ENCODE data around the gene SPRR2G. TPM values are rescaled to one million over a fixed set of nuclear protein-coding genes. Genes with fewer than 3 reads are reported as not detected.
A peak's percentile ranks its signal among the peaks of the same experiment; 100 is the strongest.
"Not testable (repeated sequence)": the region's sequence is repeated elsewhere in the genome, so short reads cannot be mapped to it uniquely, and the experiment has no call there.

Gene SPRR2G
- polyA plus RNA-seq, result not detected
- long read RNA-seq, donor 1, result 0 reads
- long read RNA-seq, donor 2, result 0 reads
- long read RNA-seq, donor 3, result 0 reads
- long read RNA-seq, donor 4, result 0 reads
- long read RNA-seq, donor 5, result 0 reads
- long read RNA-seq, donor 6, result 0 reads
- long read RNA-seq, donor 7, result 0 reads
- long read RNA-seq, donor 8, result 0 reads
- long read RNA-seq, donor 9, result 0 reads
- long read RNA-seq, donor 10, result 0 reads

GRCh38 chr1:153150846-153151245 is at the start of gene SPRR2G:
SPRR2G (minus strand) TSS chr1:153150890; CDS start chr1:153150110, 780 bp downstream.
- DNase-seq (no peak), FAIRE-seq (no peak)
- H3K27me3 ChIP-seq (ENCODE audit: control insufficient read depth in 3 of 3, insufficient read depth in 3 of 3, low read length in 3 of 3), result no peaks in the 10 kb centered on the region
- no peaks in the 10 kb centered on the region for H3K9me3 ChIP-seq (ENCODE audit: control insufficient read depth in 2 of 2, insufficient read depth in 1 of 2, low read depth in 1 of 2, low read length in 1 of 2)
- WGBS, 3 donors, result 32 to 71% (median 58%) methylated on average over 1 of the region's 1 CpG
- no peaks in the 10 kb centered on the region for H3K36me3 ChIP-seq (ENCODE audit: control insufficient read depth in 3 of 3, insufficient read depth in 2 of 3, low read depth in 1 of 3, low read length in 3 of 3)
- no peak within 1 kb of the TSS for H3K27ac ChIP-seq (ENCODE audit: low read depth in 1 of 3, low read length in 2 of 3)
- no peaks in the 10 kb centered on the region for H3K4me1 ChIP-seq (ENCODE audit: control insufficient read depth in 3 of 3, insufficient read depth in 2 of 3, low read depth in 1 of 3, low read length in 2 of 3)
- no peak within 1 kb of the TSS for H3K4me3 ChIP-seq (ENCODE audit: low read depth in 1 of 3, low read length in 3 of 3)

DNA sequence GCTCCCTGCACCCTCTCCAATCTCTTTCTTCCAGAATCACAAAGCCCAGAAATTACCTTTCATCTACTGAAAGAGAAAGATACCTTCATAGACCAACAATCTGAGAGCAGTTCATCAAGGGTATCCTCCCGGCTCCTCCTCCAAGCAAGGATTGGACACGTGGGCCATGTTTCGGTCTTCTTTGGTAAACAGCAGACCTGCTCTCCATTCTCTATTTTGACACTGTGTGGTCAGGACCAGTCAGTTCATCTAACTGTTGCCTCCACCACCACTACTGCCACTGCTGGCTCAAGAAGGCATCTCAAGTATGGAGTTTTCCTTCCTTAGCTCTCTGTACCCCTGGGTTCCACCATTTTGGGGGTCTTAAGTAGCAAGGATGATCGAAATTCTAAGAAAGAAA is 44.5 kb upstream of the SPRR2G start:
- FAIRE-seq, result no peak
- Histone ChIP-seq H3K36me3 (ENCODE audit: control insufficient read depth in 3 of 3, insufficient read depth in 2 of 3, low read depth in 1 of 3, low read length in 3 of 3) (no peaks in the 10 kb centered on the region), H3K4me1 (ENCODE audit: control insufficient read depth in 3 of 3, insufficient read depth in 2 of 3, low read depth in 1 of 3, low read length in 2 of 3) (no peaks in the 10 kb centered on the region), H3K9me3 (ENCODE audit: control insufficient read depth in 2 of 2, insufficient read depth in 1 of 2, low read depth in 1 of 2, low read length in 1 of 2) (no peaks in the 10 kb centered on the region), H3K4me3 (ENCODE audit: low read depth in 1 of 3, low read length in 3 of 3) (no peak overlapping the region), H3K27ac (ENCODE audit: low read depth in 1 of 3, low read length in 2 of 3) (no peak overlapping the region), H3K27me3 (ENCODE audit: control insufficient read depth in 3 of 3, insufficient read depth in 3 of 3, low read length in 3 of 3) (peaks cover 0 to 3% (median 0%) of the 10 kb centered on the region in 3 donors)
- DNase-seq, result no peak
- WGBS, 3 donors, result 64 to 73% (median 66%) methylated on average over 4 of the region's 4 CpGs

- Histone ChIP-seq H3K36me3 (ENCODE audit: control insufficient read depth in 3 of 3, insufficient read depth in 2 of 3, low read depth in 1 of 3, low read length in 3 of 3) (no peaks in the 10 kb centered on the region), H3K27ac (ENCODE audit: low read depth in 1 of 3, low read length in 2 of 3) (no peak overlapping the region), H3K27me3 (ENCODE audit: control insufficient read depth in 3 of 3, insufficient read depth in 3 of 3, low read length in 3 of 3) (peaks cover 0 to 3% (median 0%) of the 10 kb centered on the region in 3 donors), H3K4me3 (ENCODE audit: low read depth in 1 of 3, low read length in 3 of 3) (no peak overlapping the region), H3K4me1 (ENCODE audit: control insufficient read depth in 3 of 3, insufficient read depth in 2 of 3, low read depth in 1 of 3, low read length in 2 of 3) (no peaks in the 10 kb centered on the region), H3K9me3 (ENCODE audit: control insufficient read depth in 2 of 2, insufficient read depth in 1 of 2, low read depth in 1 of 2, low read length in 1 of 2) (no peaks in the 10 kb centered on the region)
- no peak for FAIRE-seq
- 54 to 61% (median 57%) methylated on average over 3 of the region's 3 CpGs for WGBS, 3 donors
- DNase-seq, result no peak
Measured at GRCh38 chr1:153194331-153195050, 43.8 kb upstream of the SPRR2G start.

DNA sequence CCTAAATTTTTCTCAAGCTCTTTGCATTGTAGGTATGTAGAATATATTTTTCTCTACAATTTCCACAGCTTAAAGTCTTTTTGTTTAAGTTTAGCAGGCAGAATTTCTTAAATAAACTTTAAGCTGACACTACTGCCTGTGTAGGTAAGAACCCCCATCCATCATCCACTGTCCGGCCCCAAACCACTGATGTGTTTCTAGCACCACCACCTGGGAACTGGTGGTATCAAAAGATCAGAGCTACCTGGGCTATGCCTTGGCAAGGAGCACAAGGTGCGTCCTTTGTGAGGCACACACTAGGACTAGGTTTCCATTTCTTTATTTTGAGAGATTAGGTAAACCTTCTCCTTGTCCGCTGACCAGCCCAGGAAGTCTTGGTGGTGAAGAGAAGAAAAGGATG is 42.0 kb upstream of the SPRR2G start:
- H3K4me1 ChIP-seq (ENCODE audit: control insufficient read depth in 3 of 3, insufficient read depth in 2 of 3, low read depth in 1 of 3, low read length in 2 of 3), result no peaks in the 10 kb centered on the region
- H3K27ac ChIP-seq (ENCODE audit: low read depth in 1 of 3, low read length in 2 of 3), result no peak overlapping the region
- H3K27me3 ChIP-seq (ENCODE audit: control insufficient read depth in 3 of 3, insufficient read depth in 3 of 3, low read length in 3 of 3), result peaks cover 0 to 3% (median 0%) of the 10 kb centered on the region in 3 donors
- no peak overlapping the region for H3K4me3 ChIP-seq (ENCODE audit: low read depth in 1 of 3, low read length in 3 of 3)
- H3K9me3 ChIP-seq (ENCODE audit: control insufficient read depth in 2 of 2, insufficient read depth in 1 of 2, low read depth in 1 of 2, low read length in 1 of 2), result no peaks in the 10 kb centered on the region
- 21 to 22% (median 22%) methylated on average over 3 of the region's 3 CpGs for WGBS, 3 donors
- FAIRE-seq, result no peak
- peak; percentile 2 to 16 for DNase-seq
- no peaks in the 10 kb centered on the region for H3K36me3 ChIP-seq (ENCODE audit: control insufficient read depth in 3 of 3, insufficient read depth in 2 of 3, low read depth in 1 of 3, low read length in 3 of 3)

- no peak for DNase-seq
- no peak for FAIRE-seq
- Histone ChIP-seq H3K27ac (ENCODE audit: low read depth in 1 of 3, low read length in 2 of 3) (no peak overlapping the region), H3K9me3 (ENCODE audit: control insufficient read depth in 2 of 2, insufficient read depth in 1 of 2, low read depth in 1 of 2, low read length in 1 of 2) (no peaks in the 10 kb centered on the region), H3K4me1 (ENCODE audit: control insufficient read depth in 3 of 3, insufficient read depth in 2 of 3, low read depth in 1 of 3, low read length in 2 of 3) (no peaks in the 10 kb centered on the region), H3K27me3 (ENCODE audit: control insufficient read depth in 3 of 3, insufficient read depth in 3 of 3, low read length in 3 of 3) (peaks cover 0 to 3% (median 0%) of the 10 kb centered on the region in 3 donors), H3K36me3 (ENCODE audit: control insufficient read depth in 3 of 3, insufficient read depth in 2 of 3, low read depth in 1 of 3, low read length in 3 of 3) (no peaks in the 10 kb centered on the region), H3K4me3 (ENCODE audit: low read depth in 1 of 3, low read length in 3 of 3) (no peak overlapping the region)
- WGBS, 3 donors, result 0 to 12% (median 6%) methylated on average over 3 of the region's 3 CpGs
Measured at GRCh38 chr1:153190373-153190772, 39.7 kb upstream of the SPRR2G start.

DNA sequence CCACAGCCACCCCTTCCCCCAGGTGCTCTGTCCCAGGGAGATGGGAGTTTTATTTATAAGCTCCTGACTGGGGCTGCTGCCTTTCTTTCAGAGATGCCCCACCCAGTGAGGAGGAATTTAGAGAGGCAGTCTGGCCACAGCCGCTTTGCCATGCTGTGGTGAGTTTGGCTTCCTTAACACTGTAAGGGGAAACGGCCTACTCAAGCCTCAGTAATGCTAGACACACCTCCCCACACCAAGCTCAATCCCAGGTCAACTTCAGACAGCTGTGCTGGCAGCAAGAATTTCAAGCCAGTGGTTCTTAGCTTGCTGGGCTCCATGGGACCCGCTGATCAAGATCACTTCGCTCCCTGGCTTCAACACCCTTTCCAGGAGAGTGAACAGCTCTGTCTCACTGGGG is 37.6 kb upstream of the SPRR2G start:
- not testable (repeated sequence) for H3K4me3 ChIP-seq (ENCODE audit: low read depth in 1 of 3, low read length in 3 of 3); H3K9me3 ChIP-seq (ENCODE audit: control insufficient read depth in 2 of 2, insufficient read depth in 1 of 2, low read depth in 1 of 2, low read length in 1 of 2); H3K27ac ChIP-seq (ENCODE audit: low read depth in 1 of 3, low read length in 2 of 3); FAIRE-seq; H3K4me1 ChIP-seq (ENCODE audit: control insufficient read depth in 3 of 3, insufficient read depth in 2 of 3, low read depth in 1 of 3, low read length in 2 of 3); DNase-seq; H3K36me3 ChIP-seq (ENCODE audit: control insufficient read depth in 3 of 3, insufficient read depth in 2 of 3, low read depth in 1 of 3, low read length in 3 of 3); H3K27me3 ChIP-seq (ENCODE audit: control insufficient read depth in 3 of 3, insufficient read depth in 3 of 3, low read length in 3 of 3)
- 79 to 87% (median 79%) methylated on average over 4 of the region's 4 CpGs for WGBS, 3 donors

GRCh38 chr1:153180556-153180955 is 29.9 kb upstream of the SPRR2G start:
- no peak overlapping the region for H3K27ac ChIP-seq (ENCODE audit: low read depth in 1 of 3, low read length in 2 of 3)

DNA sequence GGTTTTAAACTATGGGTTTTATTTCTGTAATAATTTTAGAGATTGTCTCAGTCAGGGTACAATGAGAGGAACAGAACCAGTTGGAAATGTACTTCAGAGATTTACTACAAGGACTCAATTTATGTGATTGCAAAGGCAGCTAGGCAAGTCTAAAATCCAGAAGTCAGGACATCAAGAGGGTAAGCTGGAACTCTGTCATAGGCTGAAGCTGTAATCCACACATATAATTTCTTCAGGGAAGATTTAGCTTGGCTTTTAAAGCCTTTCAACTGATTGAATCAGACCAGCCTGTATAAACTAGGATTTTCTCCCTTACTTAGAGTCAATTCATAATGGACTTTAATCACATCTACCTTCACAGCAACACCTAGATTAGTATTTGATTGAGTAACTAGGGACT is 28.2 kb upstream of the SPRR2G start:
- no peak for FAIRE-seq
- Histone ChIP-seq H3K36me3 (ENCODE audit: control insufficient read depth in 3 of 3, insufficient read depth in 2 of 3, low read depth in 1 of 3, low read length in 3 of 3) (no peaks in the 10 kb centered on the region), H3K9me3 (ENCODE audit: control insufficient read depth in 2 of 2, insufficient read depth in 1 of 2, low read depth in 1 of 2, low read length in 1 of 2) (no peaks in the 10 kb centered on the region), H3K27ac (ENCODE audit: low read depth in 1 of 3, low read length in 2 of 3) (no peak overlapping the region), H3K27me3 (ENCODE audit: control insufficient read depth in 3 of 3, insufficient read depth in 3 of 3, low read length in 3 of 3) (no peaks in the 10 kb centered on the region), H3K4me3 (ENCODE audit: low read depth in 1 of 3, low read length in 3 of 3) (no peak overlapping the region), H3K4me1 (ENCODE audit: control insufficient read depth in 3 of 3, insufficient read depth in 2 of 3, low read depth in 1 of 3, low read length in 2 of 3) (no peaks in the 10 kb centered on the region)
- DNase-seq, result no peak

More at GRCh38 chr1:153180556-153180955, 29.9 kb upstream of the SPRR2G start:
- FAIRE-seq (no peak), DNase-seq (no peak)
- no peak overlapping the region for H3K4me3 ChIP-seq (ENCODE audit: low read depth in 1 of 3, low read length in 3 of 3)
- H3K4me1 ChIP-seq (ENCODE audit: control insufficient read depth in 3 of 3, insufficient read depth in 2 of 3, low read depth in 1 of 3, low read length in 2 of 3), result no peaks in the 10 kb centered on the region
- no peaks in the 10 kb centered on the region for H3K36me3 ChIP-seq (ENCODE audit: control insufficient read depth in 3 of 3, insufficient read depth in 2 of 3, low read depth in 1 of 3, low read length in 3 of 3)
- 71 to 81% (median 79%) methylated on average over 4 of the region's 4 CpGs for WGBS, 3 donors
- no peaks in the 10 kb centered on the region for H3K27me3 ChIP-seq (ENCODE audit: control insufficient read depth in 3 of 3, insufficient read depth in 3 of 3, low read length in 3 of 3)
- H3K9me3 ChIP-seq (ENCODE audit: control insufficient read depth in 2 of 2, insufficient read depth in 1 of 2, low read depth in 1 of 2, low read length in 1 of 2), result no peaks in the 10 kb centered on the region

GRCh38 chr1:153174624-153175023 is 23.9 kb upstream of the SPRR2G start:
- FAIRE-seq (no peak), DNase-seq (no peak)
- Histone ChIP-seq H3K4me3 (ENCODE audit: low read depth in 1 of 3, low read length in 3 of 3) (no peak overlapping the region), H3K36me3 (ENCODE audit: control insufficient read depth in 3 of 3, insufficient read depth in 2 of 3, low read depth in 1 of 3, low read length in 3 of 3) (no peaks in the 10 kb centered on the region), H3K9me3 (ENCODE audit: control insufficient read depth in 2 of 2, insufficient read depth in 1 of 2, low read depth in 1 of 2, low read length in 1 of 2) (no peaks in the 10 kb centered on the region), H3K27me3 (ENCODE audit: control insufficient read depth in 3 of 3, insufficient read depth in 3 of 3, low read length in 3 of 3) (no peaks in the 10 kb centered on the region), H3K27ac (ENCODE audit: low read depth in 1 of 3, low read length in 2 of 3) (no peak overlapping the region), H3K4me1 (ENCODE audit: control insufficient read depth in 3 of 3, insufficient read depth in 2 of 3, low read depth in 1 of 3, low read length in 2 of 3) (no peaks in the 10 kb centered on the region)
